ENCODE measurements around the gene MIER2. TPM values are rescaled to one million over a fixed set of nuclear protein-coding genes. Genes with fewer than 3 reads are reported as not detected.

MIER2 gene
- total RNA-seq, 2 donors from 2014 or later, result 15.2 to 22.4 TPM

GRCh38 chr19:295687-296370 is 48.8 kb downstream of the MIER2 start:
- Histone ChIP-seq H3K27ac (peak overlapping the region in 1 of 2 donors; percentile 43), H3K36me3 (no peaks in the 10 kb centered on the region), H3K9me3 (no peaks in the 10 kb centered on the region), H3K27me3 (peaks cover 0 to 17% of the 10 kb centered on the region in 2 donors), H3K4me1 (peaks cover 0 to 33% of the 10 kb centered on the region in 2 donors), H3K4me3 (no peak overlapping the region)
- no peak for TF ChIP-seq CTCF (IDR thresholded peaks at IDR 0.05)
- DNase-seq (ENCODE audit: low spot score), result no peak

GRCh38 chr19:294946-295686 is 49.5 kb downstream of the MIER2 start:
- DNase-seq (ENCODE audit: low spot score), result no peak
- Histone ChIP-seq H3K4me1 (peaks cover 0 to 39% of the 10 kb centered on the region in 2 donors), H3K4me3 (peak overlapping the region in 1 of 2 donors; percentile 18), H3K27ac (peak overlapping the region in 1 of 2 donors; percentile 43), H3K36me3 (no peaks in the 10 kb centered on the region), H3K9me3 (no peaks in the 10 kb centered on the region), H3K27me3 (peaks cover 0 to 23% of the 10 kb centered on the region in 2 donors)
- TF ChIP-seq CTCF (IDR thresholded peaks at IDR 0.05), result peak; percentile 57 to 79

- no peak overlapping the region for H3K27ac ChIP-seq
- TF ChIP-seq CTCF (IDR thresholded peaks at IDR 0.05), result no peak
- peaks cover 0 to 23% of the 10 kb centered on the region in 2 donors for H3K27me3 ChIP-seq
- H3K4me1 ChIP-seq, result peaks cover 0 to 39% of the 10 kb centered on the region in 2 donors
- no peaks in the 10 kb centered on the region for H3K9me3 ChIP-seq
- H3K4me3 ChIP-seq, result peak overlapping the region in 1 of 2 donors; percentile 18
- DNase-seq (ENCODE audit: low spot score), result no peak
- H3K36me3 ChIP-seq, result no peaks in the 10 kb centered on the region
Measured at GRCh38 chr19:294341-294945, 50.2 kb downstream of the MIER2 start.

- Histone ChIP-seq H3K9me3 (no peaks in the 10 kb centered on the region), H3K27me3 (peaks cover 0 to 23% of the 10 kb centered on the region in 2 donors), H3K27ac (no peak overlapping the region), H3K4me1 (peaks cover 0 to 39% of the 10 kb centered on the region in 2 donors), H3K4me3 (no peak overlapping the region), H3K36me3 (no peaks in the 10 kb centered on the region)
- no peak for DNase-seq (ENCODE audit: low spot score)
- no peak for TF ChIP-seq CTCF (IDR thresholded peaks at IDR 0.05)
Measured at GRCh38 chr19:293436-294110, 51.0 kb downstream of the MIER2 start.

- TF ChIP-seq CTCF (IDR thresholded peaks at IDR 0.05), result no peak
- H3K27me3 ChIP-seq, result peaks cover 0 to 23% of the 10 kb centered on the region in 2 donors
Measured at GRCh38 chr19:292951-293350, 51.6 kb downstream of the MIER2 start.

More at GRCh38 chr19:292951-293350, 51.6 kb downstream of the MIER2 start:
- H3K9me3 ChIP-seq, result no peaks in the 10 kb centered on the region
- H3K4me3 ChIP-seq, result no peak overlapping the region
- H3K36me3 ChIP-seq, result no peaks in the 10 kb centered on the region
- DNase-seq (ENCODE audit: low spot score), result no peak
- H3K27ac ChIP-seq, result no peak overlapping the region
- peaks cover 0 to 39% of the 10 kb centered on the region in 2 donors for H3K4me1 ChIP-seq

Data from right atrium auricular region (tissue), 2 donors.